Measurements from ENCODE around the gene MEF2B. TPM values are rescaled to one million over a fixed set of nuclear protein-coding genes. Genes with fewer than 3 reads are reported as not detected.
"Not testable (repeated sequence)": the region's sequence is repeated elsewhere in the genome, so short reads cannot be mapped to it uniquely, and the experiment has no call there.

The MEF2B gene
- total RNA-seq, 1 experiment from 2014 or later, result 2.3 TPM

DNA sequence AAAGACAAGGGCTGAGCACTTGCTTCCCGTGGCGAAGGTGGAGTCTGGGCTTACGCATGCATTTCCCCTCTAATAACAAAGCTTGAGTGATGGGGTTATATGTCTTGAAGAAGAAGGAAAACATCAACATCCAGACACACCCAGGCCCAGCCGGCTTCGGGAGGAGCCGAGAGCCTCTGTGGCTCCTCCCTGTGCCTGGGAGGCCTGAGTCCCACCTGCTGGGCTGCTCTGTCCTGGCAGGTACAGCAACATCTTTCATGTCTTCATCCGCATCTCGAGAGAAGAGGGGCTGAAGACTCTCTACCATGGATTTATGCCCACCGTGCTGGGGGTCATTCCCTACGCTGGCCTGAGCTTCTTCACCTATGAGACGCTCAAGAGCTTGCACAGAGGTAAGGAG is 62.4 kb downstream of the MEF2B start:
- no peaks in the 10 kb centered on the region for H3K27me3 Mint-ChIP-seq (ENCODE audit: unreplicated experiment)
- H3K27ac Mint-ChIP-seq (ENCODE audit: unreplicated experiment), result no peak overlapping the region
- intact Hi-C loops (cut with micrococcal nuclease; ENCODE audit: unreplicated experiment), result no loop called here
- CTCF ChIA-PET, result no interaction called here
- peaks cover 5% of the 10 kb centered on the region for H3K36me3 Mint-ChIP-seq (ENCODE audit: insufficient read depth, unreplicated experiment)
- DNase-seq, result no peak
- no peaks in the 10 kb centered on the region for H3K9me3 Mint-ChIP-seq (ENCODE audit: low read depth, unreplicated experiment)
- no peak overlapping the region for H3K4me3 Mint-ChIP-seq (ENCODE audit: low read depth, unreplicated experiment)
- BruUV-seq (replicated peaks), result no TSS peak
- no peaks in the 10 kb centered on the region for H3K4me1 Mint-ChIP-seq (ENCODE audit: low read depth, unreplicated experiment)
- TF ChIP-seq, protein P1, sequence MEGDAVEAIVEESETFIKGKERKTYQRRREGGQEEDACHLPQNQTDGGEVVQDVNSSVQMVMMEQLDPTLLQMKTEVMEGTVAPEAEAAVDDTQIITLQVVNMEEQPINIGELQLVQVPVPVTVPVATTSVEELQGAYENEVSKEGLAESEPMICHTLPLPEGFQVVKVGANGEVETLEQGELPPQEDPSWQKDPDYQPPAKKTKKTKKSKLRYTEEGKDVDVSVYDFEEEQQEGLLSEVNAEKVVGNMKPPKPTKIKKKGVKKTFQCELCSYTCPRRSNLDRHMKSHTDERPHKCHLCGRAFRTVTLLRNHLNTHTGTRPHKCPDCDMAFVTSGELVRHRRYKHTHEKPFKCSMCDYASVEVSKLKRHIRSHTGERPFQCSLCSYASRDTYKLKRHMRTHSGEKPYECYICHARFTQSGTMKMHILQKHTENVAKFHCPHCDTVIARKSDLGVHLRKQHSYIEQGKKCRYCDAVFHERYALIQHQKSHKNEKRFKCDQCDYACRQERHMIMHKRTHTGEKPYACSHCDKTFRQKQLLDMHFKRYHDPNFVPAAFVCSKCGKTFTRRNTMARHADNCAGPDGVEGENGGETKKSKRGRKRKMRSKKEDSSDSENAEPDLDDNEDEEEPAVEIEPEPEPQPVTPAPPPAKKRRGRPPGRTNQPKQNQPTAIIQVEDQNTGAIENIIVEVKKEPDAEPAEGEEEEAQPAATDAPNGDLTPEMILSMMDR (IDR thresholded peaks at IDR 0.05; ENCODE audit: unreplicated experiment), result no peak

DNA sequence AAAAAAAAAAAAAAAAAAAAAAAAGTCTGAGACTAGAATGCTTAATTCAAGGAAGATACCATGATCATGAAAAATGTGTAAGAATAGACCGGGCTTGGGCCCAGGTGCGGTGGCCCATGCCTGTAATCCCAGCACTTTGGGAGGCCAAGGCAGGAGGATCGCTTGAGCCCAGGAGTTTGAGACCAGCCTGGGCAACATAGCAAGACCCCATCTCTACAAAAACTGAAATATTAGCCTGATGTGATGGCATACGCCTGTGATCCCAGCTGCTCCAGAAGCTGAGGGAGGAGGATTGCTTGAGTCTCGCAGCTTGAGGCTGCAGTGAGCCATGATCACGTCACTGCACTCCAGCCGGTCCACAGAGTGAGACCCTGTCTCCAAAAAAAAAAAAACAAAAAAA is 63.1 kb downstream of the MEF2B start:
- H3K27ac Mint-ChIP-seq (ENCODE audit: unreplicated experiment); intact Hi-C loops (cut with micrococcal nuclease; ENCODE audit: unreplicated experiment); H3K4me3 Mint-ChIP-seq (ENCODE audit: low read depth, unreplicated experiment): not testable (repeated sequence)

DNA sequence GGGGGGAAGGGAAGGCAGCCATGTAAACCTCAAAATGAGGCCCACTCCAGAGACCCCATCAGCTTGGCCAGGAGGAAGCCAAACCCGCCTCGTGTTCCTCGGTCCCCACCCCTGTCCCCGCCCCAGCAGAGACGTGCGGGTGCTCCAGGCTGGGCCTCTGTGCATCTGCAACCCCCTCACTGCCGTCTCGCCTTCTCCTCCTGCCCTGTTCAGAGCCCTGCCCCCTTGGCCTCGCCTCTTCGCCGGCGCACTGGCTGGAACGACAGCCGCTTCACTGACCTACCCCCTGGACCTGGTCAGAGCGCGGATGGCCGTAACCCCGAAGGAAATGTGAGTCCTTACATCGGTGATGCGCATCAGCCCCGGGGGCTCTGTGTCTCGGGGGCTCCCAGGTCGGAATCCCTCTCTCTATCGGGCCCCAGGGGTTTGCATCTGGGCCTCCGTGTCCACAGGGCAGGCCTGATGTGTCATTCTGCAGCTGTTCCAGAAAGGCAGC is 64.0 kb downstream of the MEF2B start:
- intact Hi-C loops (cut with micrococcal nuclease; ENCODE audit: unreplicated experiment), result no loop called here
- TF ChIP-seq, protein P1 (IDR thresholded peaks at IDR 0.05; ENCODE audit: unreplicated experiment), result no peak
- Mint-ChIP-seq H3K9me3 (ENCODE audit: low read depth, unreplicated experiment) (no peaks in the 10 kb centered on the region), H3K36me3 (ENCODE audit: insufficient read depth, unreplicated experiment) (peaks cover 5% of the 10 kb centered on the region), H3K4me1 (ENCODE audit: low read depth, unreplicated experiment) (no peaks in the 10 kb centered on the region), H3K27ac (ENCODE audit: unreplicated experiment) (no peak overlapping the region), H3K27me3 (ENCODE audit: unreplicated experiment) (no peaks in the 10 kb centered on the region), H3K4me3 (ENCODE audit: low read depth, unreplicated experiment) (no peak overlapping the region)
- CTCF ChIA-PET, result no interaction called here
- DNase-seq, result no peak
- BruUV-seq (replicated peaks), result no TSS peak

More for the DNA sequence above, 63.1 kb downstream of the MEF2B start:
- BruUV-seq (replicated peaks); H3K4me1 Mint-ChIP-seq (ENCODE audit: low read depth, unreplicated experiment); H3K27me3 Mint-ChIP-seq (ENCODE audit: unreplicated experiment); DNase-seq; H3K36me3 Mint-ChIP-seq (ENCODE audit: insufficient read depth, unreplicated experiment); CTCF ChIA-PET; H3K9me3 Mint-ChIP-seq (ENCODE audit: low read depth, unreplicated experiment): not testable (repeated sequence)

DNA sequence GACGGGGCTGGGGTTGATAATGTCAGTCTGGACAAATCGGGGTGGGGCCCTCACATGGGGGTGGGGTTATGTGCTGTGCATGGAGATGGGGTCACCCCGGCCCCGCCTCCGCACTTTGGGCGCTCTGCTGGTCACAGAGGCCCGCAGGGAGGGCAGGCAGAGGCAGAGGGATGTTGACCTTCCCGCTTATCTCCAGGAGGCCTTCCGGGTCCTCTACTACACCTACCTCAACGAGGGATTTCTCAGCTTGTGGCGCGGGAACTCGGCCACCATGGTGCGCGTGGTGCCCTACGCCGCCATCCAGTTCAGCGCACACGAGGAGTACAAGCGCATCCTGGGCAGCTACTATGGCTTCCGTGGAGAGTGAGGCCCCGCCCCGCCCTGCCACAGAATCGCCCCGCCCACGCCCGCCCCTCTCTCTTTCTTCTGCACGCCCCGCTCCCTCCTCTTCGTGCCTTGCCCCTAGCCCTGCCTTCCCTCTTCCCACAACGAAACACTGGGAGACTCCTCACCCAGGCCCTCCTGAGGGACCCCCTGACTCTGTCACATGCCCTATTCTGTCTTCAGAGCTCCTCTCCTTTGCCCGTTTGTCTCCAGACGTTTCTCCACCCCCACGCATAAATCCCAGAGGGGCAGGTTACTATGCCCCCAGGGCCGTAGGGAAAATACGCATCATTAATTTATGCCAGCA is 64.6 kb downstream of the MEF2B start:
- Mint-ChIP-seq H3K9me3 (ENCODE audit: low read depth, unreplicated experiment) (no peaks in the 10 kb centered on the region), H3K4me1 (ENCODE audit: low read depth, unreplicated experiment) (no peaks in the 10 kb centered on the region), H3K27ac (ENCODE audit: unreplicated experiment) (no peak overlapping the region), H3K36me3 (ENCODE audit: insufficient read depth, unreplicated experiment) (peaks cover 5% of the 10 kb centered on the region), H3K27me3 (ENCODE audit: unreplicated experiment) (no peaks in the 10 kb centered on the region), H3K4me3 (ENCODE audit: low read depth, unreplicated experiment) (no peak overlapping the region)
- DNase-seq, result no peak
- TF ChIP-seq, protein P1 (IDR thresholded peaks at IDR 0.05; ENCODE audit: unreplicated experiment), result no peak
- no TSS peak for BruUV-seq (replicated peaks)
- CTCF ChIA-PET, result no interaction called here
- intact Hi-C loops (cut with micrococcal nuclease; ENCODE audit: unreplicated experiment), result no loop called here

DNA sequence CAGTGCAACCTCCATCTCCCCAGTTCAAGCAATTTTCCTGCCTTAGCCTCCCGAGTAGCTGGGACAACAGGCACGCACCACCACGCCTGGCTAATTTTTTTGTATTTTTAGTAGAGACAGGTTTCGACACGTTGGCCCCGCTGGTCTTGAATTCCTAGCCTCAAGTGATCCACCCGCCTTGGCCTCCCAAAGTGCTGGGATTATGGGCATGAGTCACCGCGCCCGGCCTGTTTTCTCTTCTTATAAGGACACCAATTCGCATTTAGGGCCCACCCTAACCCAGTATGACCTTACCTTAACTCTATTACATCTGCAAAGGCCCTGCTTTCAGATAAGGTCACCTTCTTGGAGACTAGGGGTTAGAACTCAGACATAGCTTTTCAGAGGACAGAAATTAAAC is 66.9 kb downstream of the MEF2B start:
- no peaks in the 10 kb centered on the region for H3K4me1 Mint-ChIP-seq (ENCODE audit: low read depth, unreplicated experiment)
- H3K27ac Mint-ChIP-seq (ENCODE audit: unreplicated experiment), result no peak overlapping the region
- intact Hi-C loops (cut with micrococcal nuclease; ENCODE audit: unreplicated experiment), result no loop called here
- no peaks in the 10 kb centered on the region for H3K27me3 Mint-ChIP-seq (ENCODE audit: unreplicated experiment)
- H3K9me3 Mint-ChIP-seq (ENCODE audit: low read depth, unreplicated experiment), result no peaks in the 10 kb centered on the region
- H3K4me3 Mint-ChIP-seq (ENCODE audit: low read depth, unreplicated experiment), result no peak overlapping the region
- CTCF ChIA-PET, result no interaction called here
- no peaks in the 10 kb centered on the region for H3K36me3 Mint-ChIP-seq (ENCODE audit: insufficient read depth, unreplicated experiment)
- DNase-seq, result no peak
- TF ChIP-seq, protein P1 (IDR thresholded peaks at IDR 0.05; ENCODE audit: unreplicated experiment), result no peak
- no TSS peak for BruUV-seq (replicated peaks)

DNA sequence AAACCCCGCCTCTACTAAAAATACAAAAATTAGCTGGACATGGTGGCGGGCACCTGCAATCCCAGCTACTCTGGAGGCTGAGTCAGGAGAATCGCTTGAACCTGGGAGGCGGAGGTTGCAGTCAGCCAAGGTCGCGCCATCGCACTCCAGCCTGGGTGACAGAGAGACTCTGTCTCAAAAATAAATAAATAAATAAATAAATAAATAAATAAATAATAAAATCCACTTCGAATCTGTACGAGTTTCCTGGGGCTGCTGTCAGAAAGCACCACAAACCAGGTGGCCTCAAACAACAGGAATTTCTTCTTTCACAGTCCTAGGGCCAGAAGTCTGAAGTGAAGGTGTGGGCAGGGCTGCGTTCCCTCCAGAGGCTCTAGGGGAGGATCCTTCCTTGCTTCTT is 67.5 kb downstream of the MEF2B start:
- CTCF ChIA-PET, result interaction anchor here (0.6 kb wide), 1 partner anchor 26 kb away, joined by 5 read pairs; no protein-coding TSS in a partner anchor
- intact Hi-C loops (cut with micrococcal nuclease; ENCODE audit: unreplicated experiment); DNase-seq; H3K36me3 Mint-ChIP-seq (ENCODE audit: insufficient read depth, unreplicated experiment); H3K27ac Mint-ChIP-seq (ENCODE audit: unreplicated experiment); H3K27me3 Mint-ChIP-seq (ENCODE audit: unreplicated experiment); H3K4me1 Mint-ChIP-seq (ENCODE audit: low read depth, unreplicated experiment); H3K4me3 Mint-ChIP-seq (ENCODE audit: low read depth, unreplicated experiment); BruUV-seq (replicated peaks); H3K9me3 Mint-ChIP-seq (ENCODE audit: low read depth, unreplicated experiment): not testable (repeated sequence)

Measured in Calu3 (cell line).